CD4-positive, alpha-beta T cell treated with Interleukin-6 at 100 ng/mL for 8 hours (primary cell): Measurements from ENCODE around the gene PSMB11.
A peak's percentile ranks its signal among the peaks of the same experiment; 100 is the strongest.

Experiments
- DNase-seq: peaks from one replicate; pipeline ENCODE4 v3.0.0-alpha.2; 2020; ENCODE audit warnings: mixed read lengths, low spot score

The PSMB11 gene

DNA sequence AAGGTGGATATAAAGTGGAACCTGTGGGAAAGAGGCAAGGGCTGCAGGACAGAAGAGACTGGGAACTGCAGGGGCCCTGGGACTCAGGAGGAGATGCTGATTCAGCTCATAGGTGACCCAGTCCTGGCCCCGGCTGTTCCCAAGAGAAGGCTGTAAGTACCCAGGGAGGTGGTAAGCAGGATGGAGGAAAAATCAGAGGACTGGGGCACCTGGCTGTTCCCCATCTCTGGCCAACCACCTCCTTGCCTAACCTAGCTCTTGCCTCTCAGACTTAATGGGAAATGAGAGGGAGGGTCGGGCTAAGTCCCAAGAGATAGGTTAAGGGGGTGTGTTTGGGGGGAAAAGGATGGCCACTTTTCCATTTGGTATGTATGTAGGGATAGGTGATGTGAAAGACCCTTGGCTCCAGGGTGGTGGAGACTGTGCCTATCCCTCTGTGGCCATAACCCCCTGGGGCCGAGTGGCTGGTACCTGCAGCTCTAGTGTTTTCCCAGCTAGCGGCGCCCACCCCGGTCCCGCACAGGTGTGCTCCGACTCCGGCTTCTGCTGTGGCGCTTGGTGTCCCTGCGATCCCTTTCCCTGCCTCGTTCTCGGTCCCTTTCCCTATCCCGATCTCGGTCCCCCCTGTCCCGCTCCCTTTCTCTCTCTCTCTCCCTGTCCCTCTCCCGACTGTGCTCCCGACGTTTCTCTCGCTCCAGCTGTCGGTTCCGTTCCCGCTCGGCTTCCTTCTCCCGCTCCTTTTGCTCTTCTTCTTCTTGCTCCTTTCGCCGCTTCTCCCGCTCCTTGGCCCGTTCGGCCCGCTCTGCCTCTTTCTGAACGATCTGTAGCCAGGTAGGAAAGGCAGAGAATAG lies 16.9 kb downstream of the PSMB11 start:
- DNase-seq, result no peak

GRCh38 chr14:23060536-23061260 lies 18.7 kb downstream of the PSMB11 start:
- DNase-seq, result no peak

DNA sequence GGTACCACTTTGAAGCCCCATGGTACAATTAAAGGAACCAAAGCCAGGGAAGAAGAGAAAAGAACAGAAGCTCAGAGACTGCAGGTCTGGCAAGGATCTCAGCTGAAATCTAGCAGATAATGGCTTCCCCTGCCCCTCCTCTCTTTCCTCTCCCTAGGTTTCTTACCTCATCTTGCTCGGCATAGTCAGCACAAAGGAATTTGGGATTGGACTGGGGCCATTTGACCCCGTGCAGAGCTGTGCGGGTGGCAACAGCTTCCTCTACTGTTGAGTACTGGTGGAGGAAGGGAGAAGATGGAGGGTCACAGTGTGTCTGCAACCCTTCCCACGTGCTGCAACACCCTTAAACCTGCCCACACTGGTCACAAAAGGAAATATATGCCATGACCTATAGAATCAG lies 20.0 kb downstream of the PSMB11 start:
- DNase-seq, result no peak

DNA sequence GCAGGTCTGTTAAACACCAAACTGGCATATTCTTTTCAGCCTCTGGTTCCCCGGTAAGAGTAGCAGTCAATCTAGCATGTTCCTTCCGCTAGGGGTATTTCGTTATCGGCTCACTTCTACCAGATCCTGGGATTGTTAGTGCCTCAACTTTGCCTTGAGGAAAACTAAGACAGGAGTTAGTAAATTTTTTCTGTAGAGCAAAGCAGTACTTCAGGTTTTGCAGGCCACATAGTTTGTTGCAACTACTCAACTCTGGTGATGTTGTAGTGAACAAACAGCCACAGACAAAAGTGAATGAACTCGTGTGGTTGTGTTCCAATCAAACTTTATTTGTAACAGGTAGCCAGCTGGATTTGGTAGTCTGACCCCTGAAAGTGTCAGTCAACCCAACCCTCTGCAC lies 21.6 kb downstream of the PSMB11 start:
- no peak for DNase-seq

GRCh38 chr14:23066368-23066767 lies 24.4 kb downstream of the PSMB11 start:
- no peak for DNase-seq

- no peak for DNase-seq
Observed at GRCh38 chr14:23066855-23067744, 25.1 kb downstream of the PSMB11 start.

DNA sequence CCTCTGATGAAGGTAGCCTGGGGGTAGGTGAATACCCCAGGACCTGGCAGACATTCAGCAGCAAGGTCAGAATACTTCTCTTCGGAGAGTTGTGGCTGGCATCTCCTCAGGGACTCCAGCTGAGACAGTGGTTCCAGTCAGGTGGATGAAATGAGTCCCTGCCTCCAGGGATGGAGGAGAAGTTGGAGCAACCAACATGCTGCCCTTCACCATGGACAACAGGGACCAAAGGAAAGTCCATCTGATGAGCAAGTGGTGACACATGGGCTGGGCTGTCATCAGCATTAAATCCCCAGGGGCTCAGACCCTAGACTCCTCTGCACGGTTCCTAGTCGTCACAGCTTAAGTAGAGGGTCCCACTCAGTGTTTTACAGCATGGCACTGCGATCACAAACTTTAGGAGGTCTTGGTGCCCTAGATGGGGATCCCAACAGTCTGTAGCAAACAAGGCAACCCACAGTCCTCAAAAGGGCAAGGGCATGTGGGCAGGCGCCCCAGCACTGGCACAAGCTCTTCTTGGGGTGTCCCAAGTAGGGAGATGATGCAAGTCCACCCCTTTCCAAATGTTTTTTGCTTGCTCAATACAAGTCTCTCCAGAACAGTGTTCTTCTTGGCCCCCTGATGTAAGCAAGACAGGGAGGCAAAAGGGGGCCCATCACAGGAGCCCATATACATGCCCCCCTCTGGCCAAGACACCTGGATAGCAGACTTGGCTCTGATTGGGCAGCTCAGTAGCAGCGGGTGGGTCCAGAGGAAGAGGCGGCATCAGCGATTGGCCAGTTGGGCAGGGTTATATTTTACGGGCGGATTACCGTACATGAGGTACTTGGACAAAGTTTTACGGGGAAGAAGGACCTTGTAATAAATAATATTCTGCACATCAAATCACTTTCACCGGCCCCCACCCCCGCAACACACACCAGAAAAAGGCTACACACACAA lies 26.1 kb downstream of the PSMB11 start:
- no peak for DNase-seq

DNA sequence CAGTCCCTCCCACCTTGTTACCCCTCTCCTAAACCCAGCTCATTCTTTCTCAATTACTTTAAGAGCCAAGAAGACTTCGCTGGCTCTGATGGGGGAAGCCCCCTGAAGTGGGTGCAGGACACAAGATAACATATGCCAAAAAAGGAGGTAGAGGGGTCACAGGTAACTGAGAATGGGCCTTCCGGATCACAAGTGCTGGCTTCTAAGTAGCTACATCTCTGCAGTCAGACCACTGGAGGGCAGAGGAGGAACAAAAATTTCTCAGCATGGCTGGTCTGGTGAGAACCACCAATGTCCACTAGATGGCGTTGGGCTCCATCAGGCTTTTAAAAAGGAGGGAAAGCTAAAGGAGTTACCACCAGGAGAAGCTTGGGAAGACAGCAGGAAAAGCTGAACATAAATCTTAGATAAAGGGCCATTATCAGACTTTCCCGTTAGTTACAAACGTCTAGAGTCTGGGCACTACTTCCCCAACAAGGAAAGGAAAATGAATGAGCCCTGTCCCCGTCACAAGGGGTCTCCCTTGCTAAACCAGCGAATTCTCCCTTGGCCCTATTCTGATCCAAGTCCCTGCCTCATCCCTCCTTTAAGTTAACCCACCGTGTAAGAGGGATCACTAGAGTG lies 26.9 kb downstream of the PSMB11 start:
- DNase-seq, result peak; percentile 77

GRCh38 chr14:23069413-23069806 lies 27.4 kb downstream of the PSMB11 start:
- DNase-seq, result no peak

DNA sequence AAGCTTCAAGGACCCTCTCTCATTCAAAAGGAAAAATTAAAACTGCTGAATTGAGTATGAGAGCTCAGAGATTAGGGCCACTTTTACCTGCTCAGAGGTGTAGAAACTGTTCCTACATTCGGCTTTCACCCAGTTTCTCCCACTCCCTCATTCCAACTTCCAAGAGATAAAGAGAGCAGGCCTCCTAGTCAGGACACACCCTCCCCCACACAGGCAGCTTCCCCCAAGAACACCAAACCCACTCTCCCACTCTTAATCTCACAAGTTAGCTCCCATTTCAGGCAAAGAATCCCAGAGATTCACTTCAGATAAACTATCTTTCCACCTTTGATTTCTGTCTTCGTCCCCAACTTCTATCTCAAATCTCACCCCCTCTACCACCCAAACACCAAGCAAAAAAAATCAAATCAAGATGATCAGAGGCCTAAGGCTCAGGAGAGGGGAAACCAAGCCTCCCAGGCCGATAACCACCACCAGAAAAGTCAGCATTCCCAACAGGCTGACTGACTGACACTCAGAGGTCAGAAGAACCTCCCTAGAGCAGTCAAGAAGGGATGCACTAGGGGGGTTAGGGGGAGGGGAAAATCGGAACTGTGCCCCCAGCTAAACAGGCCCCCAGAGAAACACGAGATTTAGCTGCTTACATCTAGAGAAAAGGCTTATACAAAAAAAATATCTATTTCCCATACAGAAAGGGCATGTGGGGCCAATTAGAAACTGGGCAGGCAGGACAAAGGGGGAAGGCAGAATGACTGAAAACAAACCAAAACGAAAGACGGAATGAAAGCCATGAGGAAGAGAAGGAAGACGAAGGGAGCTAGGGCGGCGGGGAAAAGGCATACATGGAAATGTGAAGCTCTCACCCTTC lies 28.5 kb downstream of the PSMB11 start:
- DNase-seq, result no peak

- DNase-seq, result peak; percentile 73
Observed at GRCh38 chr14:23071244-23071920, 29.4 kb downstream of the PSMB11 start.

GRCh38 chr14:23071921-23072539 lies 30.0 kb downstream of the PSMB11 start:
- DNase-seq, result no peak

DNA sequence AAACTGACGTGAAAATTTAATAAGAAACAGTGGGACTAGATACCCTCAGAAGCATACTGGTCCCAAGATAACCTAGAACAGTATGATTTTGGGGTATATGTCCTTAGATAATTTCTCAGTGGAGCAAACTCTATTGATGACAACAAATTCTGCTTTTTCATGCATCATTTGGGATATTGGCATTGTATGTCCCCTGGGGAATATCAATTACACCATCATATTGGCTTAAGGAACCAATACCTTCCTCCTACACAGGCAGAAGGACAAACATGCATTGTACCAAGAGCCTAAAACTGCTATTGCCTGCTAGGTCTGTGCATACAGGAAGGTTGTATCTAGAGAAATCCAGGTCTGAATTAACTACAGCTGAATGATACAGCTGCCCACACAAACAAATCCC lies 32.9 kb downstream of the PSMB11 start:
- no peak for DNase-seq

- peak; percentile 18 for DNase-seq
Observed at GRCh38 chr14:23076785-23077408, 34.9 kb downstream of the PSMB11 start.

GRCh38 chr14:23077962-23078361 lies 36.0 kb downstream of the PSMB11 start:
- DNase-seq, result no peak

DNA sequence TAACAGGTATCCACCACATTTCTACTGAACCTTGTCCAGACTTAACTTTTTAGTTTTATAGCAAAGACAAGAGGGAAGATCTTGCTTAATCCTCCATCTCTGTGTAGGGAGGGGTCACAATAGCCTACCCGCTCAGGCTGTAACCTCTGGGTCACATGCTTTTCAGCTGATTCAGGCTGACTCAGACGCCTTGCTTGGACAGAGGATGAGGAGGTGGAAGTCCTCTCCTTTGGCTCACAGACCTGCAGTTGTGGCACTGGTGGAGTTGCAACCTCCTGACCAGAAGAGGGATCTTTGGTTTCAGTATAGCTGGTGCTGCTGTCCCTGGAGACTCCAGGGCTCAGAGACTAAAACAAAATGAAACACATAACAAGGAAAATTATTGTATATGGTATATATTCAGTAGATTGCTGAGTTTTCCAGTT lies 36.7 kb downstream of the PSMB11 start:
- DNase-seq, result no peak

- no peak for DNase-seq
Observed at GRCh38 chr14:23079716-23080115, 37.7 kb downstream of the PSMB11 start.

DNA sequence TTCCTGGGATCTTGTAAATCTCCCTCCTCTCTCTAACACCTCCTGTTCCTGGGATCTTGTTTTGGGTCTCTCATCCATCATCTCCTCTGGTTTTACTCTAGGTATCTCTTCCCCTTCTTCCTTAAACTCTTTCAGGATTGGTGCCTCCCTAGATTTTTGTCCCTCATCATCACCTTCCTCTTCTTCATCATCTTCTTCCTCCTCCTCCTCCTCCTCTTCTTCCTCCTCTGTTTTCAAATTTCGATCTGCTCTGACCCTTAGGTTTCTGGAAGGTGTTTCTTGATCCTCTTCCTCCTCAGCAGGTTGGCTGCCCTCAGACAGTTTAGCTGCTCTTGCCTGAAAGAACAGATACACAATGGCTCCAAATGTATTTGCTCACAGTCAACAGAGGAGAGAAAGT lies 38.5 kb downstream of the PSMB11 start:
- no peak for DNase-seq
